ENCODE measurements around the gene PLA2G3. TPM values are rescaled to one million over a fixed set of nuclear protein-coding genes. Genes with fewer than 3 reads are reported as not detected.

PLA2G3 gene
- total and polyA plus RNA-seq, 2 of the 8 experiments (the other 6 are each of a cell fraction or from before 2014, with no cell fraction given), result 18.1 to 25.9 TPM

GRCh38 chr22:31089160-31090100, 50.9 kb downstream of the PLA2G3 start (continued):
- TF ChIP-seq HDAC2 (IDR thresholded peaks at IDR 0.05; ENCODE audit: borderline replicate concordance in 1 of 2, low read depth in 2 of 2, low read length in 2 of 2) (peak in 1 of 2 experiments; percentile 39; a peak in 1 of 4 replicates), SIN3A (conservative IDR thresholded peaks at IDR 0.05 in 1 of 2, IDR thresholded peaks at IDR 0.05 in 1 of 2; ENCODE audit: low read depth in 1 of 2, low read length in 2 of 2) (0 out of 4 replicates have a peak, but pooled peaks of 1 of the 2 experiments have one; percentile 34), BACH1 (IDR thresholded peaks at IDR 0.05; ENCODE audit: low read length) (peak; percentile 81), RNF2 (IDR thresholded peaks at IDR 0.05; ENCODE audit: borderline replicate concordance, low read depth, low read length, missing control alignments, poor library complexity, severe bottlenecking) (no peak), RAD21 (IDR thresholded peaks at IDR 0.05 in 1 of 2, conservative IDR thresholded peaks at IDR 0.05 in 1 of 2; ENCODE audit: low read depth in 2 of 2, low read length in 2 of 2) (peak; percentile 69 to 79), ZNF274 (IDR thresholded peaks at IDR 0.05; ENCODE audit: borderline replicate concordance, extremely low read depth, low read length) (no peak), CBX5 (IDR thresholded peaks at IDR 0.05; ENCODE audit: low read depth, low read length) (no peak), RXRA (IDR thresholded peaks at IDR 0.05; ENCODE audit: insufficient read depth, low read depth, low read length) (0 out of 2 replicates have a peak, but pooled peaks have one; percentile 66), SRF (IDR thresholded peaks at IDR 0.05; ENCODE audit: low read depth, low read length) (no peak), RBBP5 (IDR thresholded peaks at IDR 0.05; ENCODE audit: borderline replicate concordance, low read depth, low read length) (no peak), EZH2 (IDR thresholded peaks at IDR 0.05; ENCODE audit: low read depth, low read length, severe bottlenecking) (no peak)

All from H1 (cell line).